AG04450 (cell line): Measurements from ENCODE around the gene HELZ. TPM values are rescaled to one million over a fixed set of nuclear protein-coding genes. Genes with fewer than 3 reads are reported as not detected.

Experiments
- CTCF ChIA-PET: fragments of 300-600, 350-600 bp; formaldehyde crosslinking; extraction: SDS; loops from one replicate; lab custom pipeline; 2022; ENCODE audit warnings: antibody characterized with exemption, inconsistent platforms; lab: Charles Lee
- POLR2A ChIA-PET: fragments of 350-600 bp; formaldehyde crosslinking; extraction: SDS; loops from one replicate; lab custom pipeline; 2021; ENCODE audit warnings: antibody characterized with exemption, inconsistent platforms; lab: Yijun Ruan, JAX
- DNase-seq: peaks from one replicate; pipeline ENCODE4 v3.0.0-alpha.2; 2011; ENCODE audit warnings: low read depth, low spot score
- H3K27ac ChIP-seq: one replicate; pipeline ENCODE4 v1.5.1; 2012; ENCODE audit warnings: low read depth, low read length, control low read depth
- H3K27me3 ChIP-seq: one replicate; pipeline ENCODE4 v1.6.0; 2012; ENCODE audit warnings: low read length; ENCODE audit not compliant: control insufficient read depth, insufficient read depth
- H3K4me3 ChIP-seq: 2 replicates; pipeline ENCODE4 v1.5.1; 2011; ENCODE audit warnings: mild to moderate bottlenecking, low read depth, low read length, control low read depth
- H3K9me3 ChIP-seq: 2 replicates; pipeline ENCODE4 v1.5.1; 2012; ENCODE audit warnings: low read length; ENCODE audit not compliant: control insufficient read depth, insufficient read depth
- CTCF ChIP-seq: IDR thresholded peaks from 2 replicates; pipeline ENCODE4 v1.5.1; 2011; ENCODE audit warnings: low read depth, low read length, control low read depth, inconsistent platforms
- polyA plus RNA-seq: library from polyadenylated mRNA; depleted of rRNA; stranded (reverse); fragments of >200 nt; gene quantifications from 2 replicates; pipeline ENCODE4 v1.2.3, GENCODE V29; 2011

The HELZ gene
- polyA plus RNA-seq, 1 experiment, result 28.2 TPM

DNA sequence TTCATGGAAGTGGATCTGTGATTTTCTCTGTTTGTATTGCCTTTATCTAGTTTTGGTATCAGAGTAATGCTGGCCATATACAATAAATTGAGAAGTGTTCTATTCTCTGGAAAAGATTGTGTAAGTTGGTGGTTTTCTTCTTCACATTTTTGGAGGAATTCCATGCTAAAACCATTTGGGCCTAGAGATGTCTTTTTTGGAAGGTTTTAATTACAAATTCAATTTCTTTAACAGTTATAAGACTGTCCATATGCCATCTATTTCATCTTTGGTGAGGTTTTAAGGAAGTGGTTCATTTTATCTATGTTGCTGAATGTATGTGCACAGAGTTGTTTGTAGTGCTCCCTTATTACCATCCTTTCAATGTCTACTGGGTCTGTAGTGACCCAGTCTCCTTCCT, 154.7 kb downstream of the HELZ start:
- H3K4me3 ChIP-seq, result no peak overlapping the region
- CTCF ChIA-PET, result no interaction called here
- no peak for DNase-seq

DNA sequence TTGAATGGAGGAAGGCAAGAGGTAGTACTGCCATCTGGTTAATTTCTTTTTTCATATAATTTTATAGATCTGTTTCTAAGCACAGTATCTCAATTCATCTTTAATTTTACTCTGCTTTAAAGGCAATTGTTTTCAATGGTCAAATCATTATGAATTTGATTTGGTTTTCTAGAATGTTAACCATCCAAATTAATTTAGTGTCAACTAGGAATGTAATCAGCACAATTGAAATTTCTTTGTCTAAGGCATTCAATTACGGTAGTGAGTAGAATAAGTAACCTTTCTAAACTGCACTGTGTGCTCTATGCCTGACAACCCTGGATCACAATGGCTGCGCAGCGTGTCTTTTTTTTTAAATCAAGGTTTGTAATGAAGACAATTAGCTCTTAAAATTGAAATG, 156.4 kb downstream of the HELZ start:
- no peak overlapping the region for H3K27ac ChIP-seq
- POLR2A ChIA-PET, result no interaction called here
- H3K4me3 ChIP-seq, result no peak overlapping the region
- CTCF ChIA-PET, result no interaction called here
- no peak for TF ChIP-seq CTCF
- H3K9me3 ChIP-seq, result no peaks in the 10 kb centered on the region
- no peak for DNase-seq
- H3K27me3 ChIP-seq, result no peaks in the 10 kb centered on the region

More for the DNA sequence above, 154.7 kb downstream of the HELZ start:
- POLR2A ChIA-PET, result no interaction called here
- TF ChIP-seq CTCF, result no peak
- no peak overlapping the region for H3K27ac ChIP-seq
- H3K27me3 ChIP-seq, result no peaks in the 10 kb centered on the region
- H3K9me3 ChIP-seq, result no peaks in the 10 kb centered on the region

DNA sequence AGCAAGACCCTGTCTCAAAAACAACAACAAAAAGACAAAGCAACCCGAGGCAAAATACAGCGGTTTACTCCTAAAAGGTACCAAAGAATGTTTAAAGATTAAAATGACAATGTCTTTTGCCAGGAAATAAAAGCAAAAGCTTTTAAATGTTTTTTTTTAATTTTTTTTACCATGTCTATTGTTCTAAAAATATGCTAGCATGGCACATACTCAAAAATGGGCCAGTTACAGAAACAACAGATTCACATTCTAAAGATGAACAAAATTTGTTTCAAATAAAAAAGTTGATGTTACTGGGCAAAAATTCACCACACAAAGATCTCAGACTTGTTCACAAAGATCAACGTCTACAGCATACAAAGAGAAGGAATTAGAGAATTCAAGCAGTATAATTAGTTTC, 159.6 kb downstream of the HELZ start:
- no peak for DNase-seq
- no peaks in the 10 kb centered on the region for H3K27me3 ChIP-seq
- H3K27ac ChIP-seq, result no peak overlapping the region
- H3K9me3 ChIP-seq, result no peaks in the 10 kb centered on the region
- TF ChIP-seq CTCF, result no peak
- no peak overlapping the region for H3K4me3 ChIP-seq
- ChIA-PET POLR2A (no interaction called here), CTCF (interaction anchor here (0.6 kb wide), 1 partner anchor 316 kb away, joined by 3 read pairs; no protein-coding TSS in a partner anchor)

DNA sequence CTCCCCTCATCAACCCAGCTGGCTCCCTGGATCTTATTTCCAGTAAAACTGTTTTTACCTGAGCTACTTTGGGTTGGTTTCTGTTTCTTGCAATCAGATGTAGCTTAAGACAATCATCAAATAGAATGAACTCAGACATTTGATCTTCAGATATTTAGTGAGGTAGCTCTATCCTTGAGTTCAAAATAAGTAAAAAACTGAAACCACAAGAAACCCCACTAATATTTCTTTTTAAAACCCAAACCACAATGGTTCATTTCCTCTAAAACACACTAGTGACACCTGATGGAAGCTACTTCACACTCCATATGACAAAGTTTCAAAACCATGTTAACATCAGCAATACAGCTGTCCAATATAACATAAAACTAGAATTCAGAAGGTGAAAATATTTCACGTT, 162.9 kb downstream of the HELZ start:
- Histone ChIP-seq H3K4me3 (no peak overlapping the region), H3K27me3 (no peaks in the 10 kb centered on the region), H3K27ac (no peak overlapping the region), H3K9me3 (no peaks in the 10 kb centered on the region)
- POLR2A ChIA-PET, result no interaction called here
- DNase-seq, result no peak
- no peak for TF ChIP-seq CTCF
- CTCF ChIA-PET, result no interaction called here

DNA sequence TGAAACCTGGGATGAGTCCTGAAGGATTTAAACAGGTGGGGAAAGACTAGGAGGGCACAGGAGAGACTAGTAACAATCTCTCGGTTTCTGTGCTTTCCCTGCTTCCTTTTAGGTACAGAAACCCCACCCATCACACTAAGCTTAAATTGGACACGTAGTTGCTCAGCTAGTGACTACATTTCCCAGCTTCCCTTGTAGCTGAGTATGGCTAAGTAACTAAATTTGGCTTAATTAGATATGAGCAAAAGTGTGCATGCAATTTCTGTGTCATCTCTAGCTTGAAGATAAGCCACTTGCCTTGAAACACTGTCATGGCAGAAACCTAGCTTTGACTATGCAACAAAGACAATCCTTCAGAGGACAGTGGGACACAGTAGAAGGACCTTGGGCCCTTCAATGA, 164.2 kb downstream of the HELZ start:
- no peaks in the 10 kb centered on the region for H3K9me3 ChIP-seq
- H3K27ac ChIP-seq, result no peak overlapping the region
- POLR2A ChIA-PET, result no interaction called here
- no peak for TF ChIP-seq CTCF
- CTCF ChIA-PET, result no interaction called here
- H3K4me3 ChIP-seq, result no peak overlapping the region
- no peaks in the 10 kb centered on the region for H3K27me3 ChIP-seq
- no peak for DNase-seq
